ENCODE data around the gene DLEC1.

DNA sequence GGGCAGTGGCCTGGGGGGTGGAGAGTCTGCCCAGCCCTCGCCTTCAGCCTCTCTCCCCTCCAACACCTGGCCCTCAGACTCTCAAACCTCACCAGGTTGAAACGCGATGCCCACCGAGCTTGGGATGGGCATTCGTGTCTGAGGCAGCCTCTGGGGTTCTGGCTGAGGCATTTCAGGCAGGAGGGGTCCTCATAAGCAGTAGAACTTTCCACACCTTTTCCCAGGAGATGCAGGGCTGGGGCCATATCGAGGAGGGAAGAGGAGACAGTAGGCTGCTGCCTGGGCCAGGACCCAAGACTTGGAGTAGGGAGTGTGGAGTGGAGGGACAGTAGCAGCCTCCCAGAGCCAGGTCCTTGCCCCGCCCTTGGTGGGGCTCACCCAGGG is 73.4 kb downstream of the DLEC1 start:
- TF ChIP-seq, protein P1, sequence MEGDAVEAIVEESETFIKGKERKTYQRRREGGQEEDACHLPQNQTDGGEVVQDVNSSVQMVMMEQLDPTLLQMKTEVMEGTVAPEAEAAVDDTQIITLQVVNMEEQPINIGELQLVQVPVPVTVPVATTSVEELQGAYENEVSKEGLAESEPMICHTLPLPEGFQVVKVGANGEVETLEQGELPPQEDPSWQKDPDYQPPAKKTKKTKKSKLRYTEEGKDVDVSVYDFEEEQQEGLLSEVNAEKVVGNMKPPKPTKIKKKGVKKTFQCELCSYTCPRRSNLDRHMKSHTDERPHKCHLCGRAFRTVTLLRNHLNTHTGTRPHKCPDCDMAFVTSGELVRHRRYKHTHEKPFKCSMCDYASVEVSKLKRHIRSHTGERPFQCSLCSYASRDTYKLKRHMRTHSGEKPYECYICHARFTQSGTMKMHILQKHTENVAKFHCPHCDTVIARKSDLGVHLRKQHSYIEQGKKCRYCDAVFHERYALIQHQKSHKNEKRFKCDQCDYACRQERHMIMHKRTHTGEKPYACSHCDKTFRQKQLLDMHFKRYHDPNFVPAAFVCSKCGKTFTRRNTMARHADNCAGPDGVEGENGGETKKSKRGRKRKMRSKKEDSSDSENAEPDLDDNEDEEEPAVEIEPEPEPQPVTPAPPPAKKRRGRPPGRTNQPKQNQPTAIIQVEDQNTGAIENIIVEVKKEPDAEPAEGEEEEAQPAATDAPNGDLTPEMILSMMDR (IDR thresholded peaks at IDR 0.05 in 2 of 3, conservative IDR thresholded peaks at IDR 0.05 in 1 of 3; ENCODE audit: insufficient read depth in 2 of 3, low read depth in 1 of 3, low read length in 3 of 3) = no peak
- TF ChIP-seq RHOXF2B (CRISPR knock-in tag; conservative IDR thresholded peaks at IDR 0.05) = no peak
- no peak for TF ChIP-seq POLR2AphosphoS2 (IDR thresholded peaks at IDR 0.05; ENCODE audit: low read length)
- TF ChIP-seq ADNP (tag; IDR thresholded peaks at IDR 0.05) = no peak
- TF ChIP-seq ZNF224 (CRISPR knock-in tag; IDR thresholded peaks at IDR 0.05) = no peak
